PFSK-1 (cell line): Measurements from ENCODE around the gene TCF7L1.

Experiments
- FOXP2 ChIP-seq: optimal IDR thresholded peaks from 2 replicates; pipeline ENCODE3; 2011; ENCODE audit warnings: borderline replicate concordance, control low read depth, inconsistent platforms; ENCODE audit not compliant: insufficient read depth; ENCODE audit errors: extremely low read length, extremely low read depth
- POLR2AphosphoS5 ChIP-seq: IDR thresholded peaks from 2 replicates; pipeline ENCODE4 v1.6.1; 2012; ENCODE audit warnings: low read depth, mild to moderate bottlenecking, control low read depth, low read length, moderate library complexity
- TAF1 ChIP-seq: IDR thresholded peaks from 2 replicates; pipeline ENCODE4 v1.6.1; 2012; ENCODE audit warnings: low read length, control low read depth, borderline replicate concordance; ENCODE audit not compliant: insufficient read depth

DNA sequence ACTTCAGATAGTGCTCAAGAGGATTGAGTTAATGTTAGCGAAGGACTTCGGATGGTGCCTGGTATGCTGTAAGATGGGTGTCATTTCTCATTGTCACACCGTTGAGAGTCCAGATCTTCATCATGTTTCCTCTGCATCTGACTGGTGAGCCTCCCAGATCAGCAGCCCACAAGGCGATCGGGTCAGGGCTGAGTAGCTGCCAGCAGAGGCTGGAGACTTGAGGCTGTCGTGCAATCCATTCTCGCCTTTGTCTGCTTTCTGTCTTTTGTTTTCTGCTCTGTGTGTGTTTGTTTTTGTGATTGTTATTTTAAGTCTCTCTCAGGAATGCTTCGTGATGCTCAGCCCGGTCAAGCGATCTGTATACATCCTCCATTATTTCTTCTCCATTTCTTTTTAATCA lies 98.8 kb downstream of the TCF7L1 start:
- TF ChIP-seq POLR2AphosphoS5 (no peak), FOXP2 (no peak), TAF1 (no peak)
